Activated CD8-positive, alpha-beta memory T cell treated with anti-CD3 and anti-CD28 coated beads for 48 hours (primary cell): ENCODE data around the gene FOXN3.

Experiments
- DNase-seq, 3 experiments: peaks; one replicate each; pipeline ENCODE4 v3.0.0-alpha.2; 2020; ENCODE audit warnings: low read depth in 2 of 3, low spot score in 2 of 3

FOXN3 gene

GRCh38 chr14:89283327-89284060 is 133.5 kb downstream of the FOXN3 start:
- peak; percentile 25 to 34 (median 28) for DNase-seq

GRCh38 chr14:89282191-89282590 is 134.8 kb downstream of the FOXN3 start:
- no peak for DNase-seq

GRCh38 chr14:89280600-89280999 is 136.4 kb downstream of the FOXN3 start:
- DNase-seq = no peak

GRCh38 chr14:89279649-89280232 is 137.3 kb downstream of the FOXN3 start:
- no peak for DNase-seq

GRCh38 chr14:89277203-89277602 is 139.8 kb downstream of the FOXN3 start:
- no peak for DNase-seq

GRCh38 chr14:89276424-89276975 is 140.5 kb downstream of the FOXN3 start:
- peak; percentile 69 to 85 (median 74) for DNase-seq

GRCh38 chr14:89270439-89271227 is 146.4 kb downstream of the FOXN3 start:
- DNase-seq = no peak

- DNase-seq = no peak
Measured at GRCh38 chr14:89269404-89269803, 147.6 kb downstream of the FOXN3 start.

- no peak for DNase-seq
Measured at GRCh38 chr14:89268514-89268913, 148.5 kb downstream of the FOXN3 start.

- DNase-seq = no peak
Measured at GRCh38 chr14:89267656-89268055, 149.4 kb downstream of the FOXN3 start.

- no peak for DNase-seq
Measured at GRCh38 chr14:89267163-89267562, 149.9 kb downstream of the FOXN3 start.

GRCh38 chr14:89266754-89267153 is 150.3 kb downstream of the FOXN3 start:
- DNase-seq = no peak

- DNase-seq = no peak
Measured at GRCh38 chr14:89265234-89265633, 151.8 kb downstream of the FOXN3 start.

GRCh38 chr14:89264196-89264800 is 152.7 kb downstream of the FOXN3 start:
- no peak for DNase-seq

GRCh38 chr14:89262041-89262440 is 155.0 kb downstream of the FOXN3 start:
- DNase-seq = no peak

- DNase-seq = no peak
Measured at GRCh38 chr14:89260898-89261297, 156.1 kb downstream of the FOXN3 start.

GRCh38 chr14:89259951-89260609 is 157.0 kb downstream of the FOXN3 start:
- DNase-seq = no peak

GRCh38 chr14:89258728-89259273 is 158.2 kb downstream of the FOXN3 start:
- DNase-seq = no peak

- no peak for DNase-seq
Measured at GRCh38 chr14:89256951-89257350, 160.1 kb downstream of the FOXN3 start.

- no peak for DNase-seq
Measured at GRCh38 chr14:89256283-89256682, 160.8 kb downstream of the FOXN3 start.

GRCh38 chr14:89255852-89256251 is 161.2 kb downstream of the FOXN3 start:
- DNase-seq = no peak
